Stomach (tissue), 9 donors: ENCODE results near the gene A2M. TPM values are rescaled to one million over a fixed set of nuclear protein-coding genes. Genes with fewer than 3 reads are reported as not detected.
A peak's percentile ranks its signal among the peaks of the same experiment; 100 is the strongest.

Source experiments
- DNase-seq, 2 donors: peaks; one replicate each; pipeline versions ENCODE4 v3.0.0 to v3.0.0-alpha.2; 2013 to 2019
- H3K27ac ChIP-seq, 5 donors: fragments of 200-600 bp in 4 of 5; sonication (generic) in 4 of 5; one replicate each; pipeline ENCODE4 v1.5.1; 2013 to 2019; ENCODE audit warnings: mild to moderate bottlenecking in 1 of 5, moderate library complexity in 1 of 5
- H3K27me3 ChIP-seq, 3 donors: fragments of 200-600 bp; sonication (generic); one replicate each; pipeline ENCODE4 v1.5.1; 2017 to 2019; ENCODE audit warnings: mixed run types in 1 of 3
- H3K36me3 ChIP-seq, 4 donors: fragments of 200-600 bp; sonication (generic); 1 replicate in 3 of 4; 2 replicates in 1 of 4; pipeline ENCODE4 v1.5.1; 2016 to 2019
- H3K4me1 ChIP-seq, 4 donors: fragments of 200-600 bp; sonication (generic); one replicate each; pipeline ENCODE4 v1.5.1; 2016 to 2019
- H3K4me3 ChIP-seq, 4 donors: fragments of 200-600 bp; sonication (generic) in 3 of 4; one replicate each; pipeline ENCODE4 v1.5.1; 2016 to 2019; ENCODE audit warnings: mild to moderate bottlenecking in 1 of 4
- H3K9me3 ChIP-seq, 4 donors: fragments of 200-600 bp; sonication (generic); one replicate each; pipeline ENCODE4 v1.5.1; 2016 to 2019
- CTCF ChIP-seq, 7 experiments: fragments of 450-650 bp in 4 of 7; fragments of 200-600 bp in 3 of 7; sonication (generic) in 3 of 7; IDR thresholded peaks; one replicate each; pipeline ENCODE4 v1.5.1; 2016 to 2019; ENCODE audit warnings: antibody characterized with exemption in 7 of 7, control low read depth in 2 of 7, mild to moderate bottlenecking in 1 of 7
- EP300 ChIP-seq: sonication (generic); formaldehyde crosslinking; IDR thresholded peaks from one replicate; pipeline ENCODE4 v1.6.1; 2017; ENCODE audit warnings: antibody characterized with exemption
- POLR2A ChIP-seq, 4 donors: fragments of 450-650 bp; IDR thresholded peaks; one replicate each; pipeline ENCODE4 v1.6.1; 2016; ENCODE audit warnings: antibody characterized with exemption in 4 of 4, control low read depth in 2 of 4, mild to moderate bottlenecking in 1 of 4, moderate library complexity in 1 of 4
- POLR2AphosphoS5 ChIP-seq, 3 donors: sonication (generic); formaldehyde crosslinking; IDR thresholded peaks; one replicate each; pipeline ENCODE4 v1.6.1; 2016; ENCODE audit warnings: antibody characterized with exemption in 3 of 3
- WGBS, 5 donors: extraction: QIAGEN DNeasy Blood & Tissue Kit in 3 of 5; methylation state at CpG; one replicate each; pipeline versions ENCODE4 v1.1.5 to v1.1.7; 2013 to 2018; 5-methylcytosine and 5-hydroxymethylcytosine counted together
- intact Hi-C: fragments of 100-400 bp; cut with DNase I; formaldehyde crosslinking; loops from one replicate; pipeline ENCODE4 v1.15.1; 2023; ENCODE audit warnings: low total_unique reads
- polyA plus RNA-seq, 3 donors: library from polyadenylated mRNA; stranded (reverse); fragments of 200-250 nt; gene quantifications; one replicate each; pipeline ENCODE4 v1.2.3, GENCODE V29; 2013
- total RNA-seq, 5 donors: library from RNA; depleted of rRNA; stranded (reverse); fragments of >200 nt; gene quantifications; one replicate each; pipeline versions ENCODE4 v1.1.0 to v1.2.3, GENCODE V29; 2014 to 2016
- donor health status: healthy with polysubstance abuse.
- donor health status: Bipolar disorder and iron deficiency.
- donor health status: healthy.

The A2M gene
- total and polyA plus RNA-seq, 8 donors: 47.4 to 445 (median 133) TPM

GRCh38 chr12:9106610-9107541, 8.8 kb downstream of the A2M start:
- DNase-seq: no peak
- Histone ChIP-seq H3K4me1 (peaks cover 0 to under 1% (median 0%) of the 10 kb centered on the region in 4 donors), H3K9me3 (no peaks in the 10 kb centered on the region), H3K36me3 (peaks cover 7 to 92% (median 78%) of the 10 kb centered on the region in 4 donors), H3K4me3 (no peak overlapping the region), H3K27me3 (no peaks in the 10 kb centered on the region), H3K27ac (peak overlapping the region in 1 of 5 donors; percentile 15)
- WGBS, 5 donors: 89 to 94% (median 90%) methylated on average over 11 of the region's 11 CpGs
- intact Hi-C loops: no loop called here
- TF ChIP-seq POLR2AphosphoS5 (IDR thresholded peaks at IDR 0.05): no peak
- no peak for TF ChIP-seq CTCF (IDR thresholded peaks at IDR 0.05)
- TF ChIP-seq POLR2A (IDR thresholded peaks at IDR 0.05): no peak
- TF ChIP-seq EP300: no peak

GRCh38 chr12:9106067-9106466, 9.7 kb downstream of the A2M start:
- Histone ChIP-seq H3K36me3 (peaks cover 7 to 92% (median 82%) of the 10 kb centered on the region in 4 donors), H3K27ac (no peak overlapping the region), H3K4me3 (no peak overlapping the region), H3K9me3 (no peaks in the 10 kb centered on the region), H3K4me1 (no peaks in the 10 kb centered on the region), H3K27me3 (no peaks in the 10 kb centered on the region)
- no peak for DNase-seq
- intact Hi-C loops: no loop called here
- TF ChIP-seq POLR2A (IDR thresholded peaks at IDR 0.05) (no peak), EP300 (no peak), CTCF (IDR thresholded peaks at IDR 0.05) (no peak), POLR2AphosphoS5 (IDR thresholded peaks at IDR 0.05) (no peak)
- 76 to 92% (median 91%) methylated on average over 1 of the region's 1 CpG for WGBS, 5 donors

- Histone ChIP-seq H3K4me1 (no peaks in the 10 kb centered on the region), H3K36me3 (peaks cover 6 to 92% (median 87%) of the 10 kb centered on the region in 4 donors), H3K4me3 (no peak overlapping the region), H3K27ac (peak overlapping the region in 1 of 5 donors; percentile 14), H3K9me3 (no peaks in the 10 kb centered on the region), H3K27me3 (no peaks in the 10 kb centered on the region)
- intact Hi-C loops: no loop called here
- no peak for DNase-seq
- no peak for TF ChIP-seq POLR2A (IDR thresholded peaks at IDR 0.05)
- TF ChIP-seq CTCF (IDR thresholded peaks at IDR 0.05): no peak
- TF ChIP-seq POLR2AphosphoS5 (IDR thresholded peaks at IDR 0.05): no peak
- no peak for TF ChIP-seq EP300
These were observed 10.8 kb downstream of the A2M start for GRCh38 chr12:9104767-9105423.

GRCh38 chr12:9104087-9104486, 11.6 kb downstream of the A2M start:
- TF ChIP-seq POLR2AphosphoS5 (IDR thresholded peaks at IDR 0.05) (no peak), EP300 (no peak), CTCF (IDR thresholded peaks at IDR 0.05) (no peak), POLR2A (IDR thresholded peaks at IDR 0.05) (no peak)
- H3K4me3 ChIP-seq: no peak overlapping the region
- intact Hi-C loops: no loop called here
- H3K4me1 ChIP-seq: no peaks in the 10 kb centered on the region
- no peaks in the 10 kb centered on the region for H3K9me3 ChIP-seq
- WGBS, 5 donors: 67 to 92% (median 79%) methylated on average over 4 of the region's 4 CpGs
- no peak for DNase-seq
- peaks cover under 1 to 92% (median 87%) of the 10 kb centered on the region in 4 donors for H3K36me3 ChIP-seq
- H3K27ac ChIP-seq: no peak overlapping the region
- H3K27me3 ChIP-seq: no peaks in the 10 kb centered on the region
